HUDEP-2 (cell line): Measurements from ENCODE around the gene TM4SF4.

Experiments
- DNase-seq, 76 experiments: peaks; one replicate each; lab custom pipeline; 2025; ENCODE audit not compliant: unreplicated experiment in 76 of 76; lab: John Stamatoyannopoulos, UW

TM4SF4 gene

DNA sequence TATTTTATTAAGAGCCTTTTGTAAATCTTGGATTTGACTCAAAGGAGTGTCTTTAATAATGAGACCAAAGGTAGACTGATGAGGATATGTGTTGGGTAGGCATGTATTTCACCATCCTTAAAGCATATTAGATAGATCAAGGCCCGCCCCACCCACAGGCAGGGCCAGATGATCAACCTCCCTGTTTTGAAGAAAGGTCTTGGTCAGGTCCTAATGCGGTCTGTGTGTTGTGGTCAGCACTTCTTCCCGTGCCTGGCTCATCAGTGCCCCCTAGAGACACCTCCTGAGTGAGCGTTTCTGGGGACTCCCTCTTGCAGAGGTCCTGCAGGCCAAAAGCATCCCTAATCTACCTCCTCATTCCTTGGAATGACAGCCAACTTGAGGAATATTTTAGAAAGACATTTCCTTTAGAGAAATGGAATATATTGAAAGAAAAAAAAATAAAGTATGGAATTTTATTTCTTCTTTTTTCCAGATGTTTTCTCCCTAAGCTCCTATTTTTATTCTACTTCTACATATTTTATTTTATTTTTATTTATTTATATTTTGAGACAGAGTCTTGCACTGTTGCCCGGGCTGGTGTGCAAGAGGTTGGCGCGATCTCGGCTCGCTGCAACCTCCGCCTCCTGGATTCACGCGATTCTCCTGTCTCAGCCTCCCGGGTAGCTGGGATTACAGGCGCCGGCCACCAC is 6.0 kb downstream of the TM4SF4 start:
- peak in 47 of 76 experiments; percentile 2 to 76 (median 25) for DNase-seq

DNA sequence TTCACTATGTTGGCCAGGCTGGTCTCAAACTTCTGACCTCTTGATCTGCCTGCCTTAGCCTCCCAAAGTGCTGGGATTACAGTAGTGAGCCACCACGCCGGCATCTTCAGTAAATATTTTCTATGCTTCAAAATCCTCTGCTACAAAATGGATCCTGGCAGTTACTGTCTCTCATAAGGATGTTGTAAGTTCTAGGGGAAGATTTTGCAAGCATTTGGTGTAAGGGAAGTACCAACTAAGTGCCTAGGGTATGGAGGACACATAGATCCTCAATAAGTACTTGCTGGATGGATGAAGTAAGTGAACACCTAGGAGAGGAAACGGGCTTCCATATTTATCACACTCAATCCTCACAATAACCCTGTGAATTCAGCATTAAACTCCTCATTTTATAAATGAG is 6.6 kb downstream of the TM4SF4 start:
- DNase-seq, result no peak

DNA sequence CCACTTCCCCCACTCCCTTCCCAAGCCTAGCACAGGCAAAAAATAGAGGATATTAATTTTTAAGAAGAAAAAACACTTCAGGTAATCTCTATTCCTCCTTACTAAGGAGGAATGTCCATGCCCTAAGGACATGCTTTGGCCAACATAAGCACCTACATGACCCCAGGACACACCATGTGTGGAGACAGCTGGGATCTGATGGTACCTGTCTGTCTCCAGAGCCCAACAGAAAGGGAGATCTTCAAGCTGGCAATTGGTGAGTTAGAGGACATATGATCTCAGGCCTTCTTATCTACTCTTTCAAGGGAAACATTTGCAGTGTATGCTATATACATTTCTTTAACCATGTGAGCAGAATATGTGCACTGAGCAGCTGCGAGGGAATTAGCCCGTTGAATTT is 7.0 kb downstream of the TM4SF4 start:
- no peak for DNase-seq

DNA sequence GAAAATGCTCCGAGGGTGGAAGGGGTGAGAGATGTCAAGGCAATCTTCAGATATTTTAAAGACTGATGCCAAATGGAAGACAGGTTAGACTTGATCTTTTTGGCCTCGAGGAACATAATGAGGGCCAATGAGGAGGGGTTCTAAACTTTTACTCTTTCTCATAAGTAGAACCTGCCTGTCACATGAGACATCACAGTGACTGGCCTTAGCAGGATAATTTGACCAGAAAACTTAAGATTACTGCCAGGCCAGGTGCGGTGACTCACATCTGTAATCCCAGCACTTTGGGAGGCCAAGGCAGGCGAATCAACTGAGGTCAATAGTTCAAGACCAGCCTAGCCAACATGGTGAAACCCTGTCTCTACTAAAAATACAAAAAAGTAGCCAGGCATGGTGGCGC is 12.2 kb downstream of the TM4SF4 start:
- no peak for DNase-seq

DNA sequence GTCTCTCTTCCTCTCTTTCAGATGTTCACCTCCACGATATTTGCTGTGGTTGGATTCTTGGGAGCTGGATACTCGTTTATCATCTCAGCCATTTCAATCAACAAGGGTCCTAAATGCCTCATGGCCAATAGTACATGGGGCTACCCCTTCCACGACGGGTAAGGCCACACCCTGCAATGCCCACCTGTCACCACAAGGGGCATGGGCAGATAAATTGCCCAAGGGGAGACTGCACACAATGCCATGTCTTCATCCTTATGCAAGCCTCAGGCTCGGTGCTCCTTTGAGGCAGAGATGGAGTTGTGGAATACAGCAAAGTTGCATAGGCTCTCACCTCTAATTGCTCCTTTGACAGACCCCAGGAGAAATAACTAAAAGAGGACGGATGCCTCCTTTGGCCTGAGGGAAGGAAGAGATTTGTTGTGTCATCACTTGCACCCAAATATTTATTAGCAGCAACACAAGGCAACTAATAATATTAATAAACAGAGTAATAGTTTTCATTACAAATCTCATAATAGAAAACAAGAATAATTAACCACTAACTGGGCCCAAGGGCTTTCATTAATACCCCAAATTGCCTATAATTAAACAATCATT is 13.2 kb downstream of the TM4SF4 start:
- peak in 29 of 76 experiments; percentile 1 to 40 (median 11) for DNase-seq

DNA sequence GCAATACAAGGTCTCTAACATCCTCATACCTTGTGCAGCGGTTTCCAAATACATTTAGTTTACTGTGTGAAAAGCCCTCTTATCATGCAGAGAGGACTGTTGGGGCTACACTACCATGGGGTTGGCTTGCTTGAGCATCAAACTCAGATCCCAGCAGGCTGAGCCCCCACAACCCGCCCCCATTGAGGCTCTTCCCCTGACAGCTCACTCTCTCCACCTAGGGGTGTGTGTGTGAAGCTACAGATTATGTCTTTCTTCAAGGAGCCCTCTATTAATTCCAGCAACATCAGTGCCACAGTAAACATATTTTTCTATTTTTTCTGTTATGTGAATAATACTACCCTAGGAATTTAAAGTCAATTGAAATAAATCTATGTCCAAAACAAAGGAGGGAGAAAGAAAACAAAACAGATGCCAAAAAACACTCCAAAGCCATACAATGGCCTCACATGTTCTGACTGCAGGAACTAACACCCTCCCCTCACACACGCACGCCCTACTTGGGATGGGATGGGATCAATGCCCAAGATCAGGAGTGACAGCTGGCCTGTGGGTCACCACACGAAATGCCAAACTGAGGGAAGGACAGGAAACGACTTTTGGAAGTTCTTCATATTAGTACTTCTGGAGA is 14.7 kb downstream of the TM4SF4 start:
- no peak for DNase-seq

DNA sequence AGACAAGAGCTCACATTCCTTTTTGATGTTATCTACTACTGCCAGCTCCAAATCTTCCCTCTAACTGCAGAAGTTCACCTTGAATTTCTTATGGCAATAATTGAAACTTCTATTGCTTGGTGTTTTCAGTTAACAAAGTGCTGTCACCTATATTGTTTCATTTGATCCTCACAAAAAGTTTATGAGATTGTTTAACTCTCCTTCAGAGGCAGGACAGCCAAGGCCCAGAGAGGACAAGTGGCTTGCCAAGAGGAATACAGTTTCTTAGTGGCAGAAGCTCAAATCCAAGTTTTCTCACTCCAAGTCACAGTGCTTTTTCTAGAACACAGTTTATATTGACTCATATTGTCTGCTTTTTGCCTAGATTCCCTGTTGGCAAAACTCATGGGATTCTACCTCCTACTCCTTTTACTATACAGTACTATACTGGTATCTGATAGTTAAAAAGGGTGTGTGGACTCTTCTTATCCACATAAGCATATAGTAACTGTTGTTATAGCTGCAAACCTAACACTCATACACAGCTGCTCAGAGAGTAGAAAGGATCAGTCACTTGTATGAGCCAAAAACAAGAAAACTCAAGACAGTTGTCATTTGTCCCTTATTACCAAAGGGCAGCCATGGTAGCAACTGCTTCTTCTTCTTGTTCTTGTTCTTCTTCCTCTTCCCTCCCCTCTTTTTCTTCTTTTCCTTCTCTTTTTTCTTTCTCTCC is 15.9 kb downstream of the TM4SF4 start:
- no peak for DNase-seq

DNA sequence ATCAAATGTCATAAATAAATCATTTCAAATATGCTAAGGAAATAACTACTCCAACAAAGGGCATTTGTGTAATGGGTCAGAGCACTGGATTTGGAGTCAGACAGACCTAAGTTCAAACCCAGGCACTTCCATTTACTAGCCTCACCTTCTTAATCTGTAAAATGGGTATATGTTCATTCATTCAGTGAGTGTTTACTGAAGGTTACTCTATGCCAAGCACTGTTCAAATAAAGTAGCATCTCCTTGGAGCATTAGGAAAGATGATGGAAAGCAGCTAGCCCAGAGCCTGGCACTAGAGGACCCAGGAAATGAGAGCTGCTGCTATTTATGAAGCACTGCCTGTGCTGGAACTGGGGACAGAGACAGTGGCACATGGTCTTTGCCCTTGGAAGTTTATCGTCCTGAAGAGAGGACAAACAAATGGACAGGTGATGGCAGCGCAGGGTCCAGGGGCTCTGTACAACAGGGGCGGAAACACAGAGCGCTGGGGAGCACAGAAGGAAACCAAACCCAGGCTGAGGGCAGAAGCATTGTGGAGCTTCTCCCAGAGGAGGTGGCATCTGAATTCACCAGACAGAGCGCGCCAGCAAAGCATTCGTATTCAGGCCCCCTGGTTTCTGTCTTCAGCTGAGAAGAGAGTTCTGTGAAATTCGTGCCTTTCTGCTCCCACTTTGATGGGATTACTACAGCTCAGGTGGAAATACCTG is 19.0 kb downstream of the TM4SF4 start:
- no peak for DNase-seq

DNA sequence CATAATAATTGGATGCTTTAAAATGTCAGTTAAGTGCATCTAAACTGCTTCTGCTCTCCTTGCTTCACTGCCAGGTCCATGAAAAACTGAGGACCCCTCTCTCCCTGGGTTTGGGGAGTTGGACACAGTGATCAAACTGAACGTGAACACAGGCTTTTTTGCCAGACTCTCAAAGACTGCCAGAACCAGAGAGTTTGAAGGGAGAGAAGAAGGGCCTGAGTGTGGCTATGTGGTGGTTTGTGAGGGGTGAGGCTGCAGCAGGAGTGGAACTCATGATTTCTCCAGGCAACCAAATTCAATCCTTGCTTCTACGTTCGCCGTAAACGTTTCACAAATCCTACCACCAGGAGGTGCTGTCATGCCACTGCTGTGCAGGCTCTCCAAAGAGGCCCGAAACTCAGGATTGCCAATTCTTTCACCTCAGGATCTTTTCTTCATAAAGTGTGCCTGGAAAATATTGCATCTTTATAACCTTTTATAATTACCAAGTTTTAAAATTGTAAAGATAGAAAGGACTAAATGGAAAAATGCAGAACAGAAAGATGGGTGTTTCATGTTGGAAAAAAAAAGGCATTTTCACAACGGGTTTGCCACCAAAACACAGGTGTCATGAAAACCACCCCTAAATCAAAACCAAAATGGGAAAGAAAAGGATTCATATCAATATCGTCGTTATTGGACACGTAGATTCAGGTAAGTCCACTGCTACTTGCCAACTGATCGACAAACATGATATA is 19.7 kb downstream of the TM4SF4 start:
- DNase-seq, result peak in 36 of 76 experiments; percentile 2 to 57 (median 16)

DNA sequence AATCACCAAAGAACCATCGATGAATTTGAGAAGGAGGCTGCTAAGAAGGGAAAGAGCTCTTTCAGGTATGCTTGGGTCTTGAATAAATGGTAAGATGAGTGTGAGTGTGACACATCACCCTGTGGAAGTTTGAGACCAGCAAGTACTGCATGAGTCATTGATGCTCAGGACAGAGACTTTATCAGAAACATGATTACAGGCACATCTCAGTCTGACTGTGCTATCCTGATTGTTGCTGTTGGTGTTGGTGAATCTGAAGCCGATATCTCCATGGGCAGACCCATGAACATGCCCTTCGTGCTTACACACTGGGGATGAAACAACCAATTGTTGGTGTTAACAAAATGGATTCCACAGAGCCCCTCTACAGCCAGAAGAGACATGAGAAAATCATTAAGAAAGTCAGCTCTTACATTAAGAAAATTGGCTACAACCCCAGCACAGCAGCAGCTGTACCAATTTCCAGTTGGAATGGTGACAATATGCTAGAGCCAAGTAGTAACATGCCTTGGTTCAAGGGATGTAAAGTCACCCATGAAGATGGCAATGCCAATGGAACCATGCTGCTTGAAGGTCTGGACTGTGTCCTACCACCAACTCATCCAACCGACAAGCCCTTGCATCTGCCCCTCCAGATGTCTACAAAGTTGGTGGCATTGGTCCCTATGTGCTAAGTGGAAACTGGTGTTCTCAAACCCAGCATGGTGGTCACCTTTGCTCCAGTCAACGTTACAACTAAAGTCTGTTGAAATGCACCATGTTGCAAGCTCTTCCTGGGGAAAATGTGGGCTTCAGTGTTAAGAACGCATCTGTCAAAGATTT is 20.5 kb downstream of the TM4SF4 start:
- DNase-seq, result peak in 8 of 76 experiments; percentile 1 to 32 (median 14)

DNA sequence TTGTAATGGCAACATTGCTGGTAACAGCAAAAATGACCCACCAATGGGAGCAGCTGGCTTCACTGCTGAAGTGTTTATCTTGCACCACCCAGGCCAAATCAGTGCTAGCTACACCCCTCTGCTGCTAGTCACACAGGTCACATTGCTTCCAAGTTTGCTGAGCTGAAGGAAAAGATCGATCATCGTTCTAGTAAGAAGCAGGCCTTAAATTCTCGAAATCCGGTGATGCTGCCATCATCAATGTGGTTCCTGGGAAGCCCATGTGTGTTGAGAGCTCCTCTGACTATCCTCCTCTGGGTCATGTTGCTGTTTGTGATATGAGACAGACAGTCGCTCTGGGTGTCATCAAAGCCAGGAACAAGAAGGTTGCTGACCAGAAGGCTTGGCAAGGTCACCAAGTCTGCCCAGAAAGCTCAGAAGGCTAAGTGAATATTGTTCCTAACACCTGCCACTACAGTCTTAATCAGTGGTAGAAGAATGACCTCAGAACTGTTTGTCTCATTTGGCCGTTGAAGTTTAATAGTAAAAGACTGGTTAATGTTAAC is 21.2 kb downstream of the TM4SF4 start:
- DNase-seq, result no peak

DNA sequence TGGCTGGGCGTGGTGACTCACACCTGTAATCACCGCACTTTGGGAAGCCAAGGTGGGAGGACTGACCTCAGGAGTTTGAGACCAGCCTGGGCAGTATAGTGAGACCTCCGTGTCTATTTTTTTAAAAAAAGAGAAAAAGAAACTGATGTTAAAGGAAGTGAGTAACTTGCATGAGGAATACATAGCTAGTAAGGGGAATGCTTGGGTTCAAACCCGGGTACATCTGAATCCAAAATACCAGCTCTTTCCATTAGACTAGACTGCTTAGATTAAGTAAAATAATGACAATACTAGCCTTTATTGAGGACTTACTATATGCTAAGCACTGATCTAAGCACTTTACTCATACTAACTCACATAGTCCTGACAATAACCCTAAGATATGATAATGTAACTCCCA is 22.4 kb downstream of the TM4SF4 start:
- DNase-seq, result no peak

DNA sequence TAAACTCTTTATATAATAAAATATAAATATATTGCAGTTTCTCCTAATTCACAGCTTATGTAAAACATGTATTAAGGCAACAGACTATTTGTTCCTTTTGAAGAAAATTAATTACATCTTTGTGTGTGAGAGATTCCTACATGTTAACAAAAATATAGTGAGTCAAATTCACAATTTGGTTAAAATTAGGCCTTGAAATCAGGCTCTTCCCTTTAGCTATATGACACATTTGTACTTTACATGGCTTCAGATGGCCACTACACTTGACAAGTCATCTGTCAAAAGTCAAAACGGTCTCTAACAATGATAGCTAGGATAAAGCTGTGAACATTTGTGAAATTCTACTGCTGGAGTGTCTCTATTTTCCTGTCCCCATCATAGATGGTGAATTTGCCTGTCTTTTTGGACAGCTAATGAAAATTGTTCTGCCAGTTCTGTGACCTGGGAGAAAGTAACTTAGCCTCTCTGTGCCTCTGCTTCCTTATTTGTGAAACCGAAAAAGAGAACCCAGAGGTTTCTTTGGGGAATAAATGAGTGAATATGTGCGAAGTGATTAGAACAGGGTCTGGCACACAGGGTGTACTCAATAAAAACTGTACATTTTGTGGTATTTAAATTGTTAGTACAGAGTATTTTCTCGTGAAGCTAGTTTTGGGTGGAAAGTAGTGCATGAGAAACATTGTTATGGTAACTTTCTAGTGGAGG is 23.6 kb downstream of the TM4SF4 start:
- no peak for DNase-seq

DNA sequence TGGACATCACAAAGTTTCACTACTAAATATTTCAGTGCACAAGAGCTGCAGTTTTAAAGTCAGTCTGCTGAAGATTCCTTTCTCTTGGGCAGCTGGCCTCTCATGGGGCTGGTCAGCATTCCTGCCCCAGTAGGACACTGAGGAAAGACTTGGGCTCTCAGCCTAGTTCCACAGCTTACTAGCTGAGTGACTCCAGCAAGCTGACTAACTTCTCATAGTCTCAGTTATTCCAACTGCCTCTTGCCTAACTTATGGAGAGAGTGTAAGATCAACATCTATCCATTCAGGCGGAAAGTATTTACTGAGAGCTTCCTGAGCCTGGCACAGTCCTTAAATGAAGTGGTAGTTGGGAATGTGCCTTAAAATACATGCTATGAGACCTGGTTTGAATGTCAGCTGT is 27.0 kb downstream of the TM4SF4 start:
- no peak for DNase-seq

DNA sequence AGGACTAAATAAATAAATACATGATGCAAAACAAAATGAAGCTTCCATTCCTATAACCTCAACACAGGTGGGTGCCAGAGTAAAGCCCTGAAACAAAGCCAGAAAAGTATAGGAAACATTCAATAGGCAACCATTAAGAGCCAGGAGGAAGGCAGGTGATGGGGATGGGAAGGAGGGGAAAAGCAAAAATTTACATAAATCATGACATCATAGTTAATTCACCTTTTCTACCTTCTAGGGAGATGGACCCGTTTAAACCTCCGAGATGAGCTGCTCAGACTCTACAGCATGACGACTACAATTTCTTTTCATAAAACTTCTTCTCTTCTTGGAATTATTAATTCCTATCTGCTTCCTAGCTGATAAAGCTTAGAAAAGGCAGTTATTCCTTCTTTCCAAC is 27.9 kb downstream of the TM4SF4 start:
- DNase-seq, result no peak

DNA sequence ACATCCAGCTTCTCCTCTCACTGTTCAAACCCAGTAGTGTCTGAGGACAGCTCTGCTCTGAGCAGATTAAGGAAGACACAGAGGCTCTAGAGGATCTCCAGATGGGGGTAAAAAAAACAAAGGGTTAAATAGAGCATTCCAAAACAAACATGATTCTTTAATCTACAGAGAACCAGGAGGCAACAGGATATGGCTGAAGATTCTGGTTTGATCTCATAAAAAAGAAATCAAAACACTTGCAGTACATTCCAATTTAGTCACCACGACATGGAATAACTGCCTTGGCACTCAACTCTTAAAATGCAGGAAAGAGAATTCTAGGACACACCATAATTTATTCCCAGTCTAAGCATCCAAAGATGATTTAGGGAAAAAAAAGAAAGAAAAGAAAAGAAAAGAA is 32.0 kb downstream of the TM4SF4 start:
- no peak for DNase-seq

DNA sequence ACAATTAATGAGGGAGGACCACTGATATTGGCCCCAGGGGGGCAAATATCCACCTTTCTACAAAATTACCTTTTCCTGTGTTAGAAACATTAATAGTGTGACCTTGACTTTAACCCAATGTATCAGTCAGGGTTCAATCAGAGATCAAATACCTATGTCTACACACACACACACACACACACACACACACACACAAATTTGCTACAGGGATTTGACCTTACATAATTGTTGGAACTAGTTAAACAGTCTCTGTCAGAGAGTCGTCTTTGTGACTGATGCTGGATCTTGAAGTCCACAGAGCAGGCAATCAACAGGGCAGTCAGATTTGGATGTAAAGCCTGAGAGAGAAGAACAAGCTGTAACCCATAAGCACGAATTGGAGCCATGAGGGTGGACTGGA is 32.5 kb downstream of the TM4SF4 start:
- DNase-seq, result no peak

DNA sequence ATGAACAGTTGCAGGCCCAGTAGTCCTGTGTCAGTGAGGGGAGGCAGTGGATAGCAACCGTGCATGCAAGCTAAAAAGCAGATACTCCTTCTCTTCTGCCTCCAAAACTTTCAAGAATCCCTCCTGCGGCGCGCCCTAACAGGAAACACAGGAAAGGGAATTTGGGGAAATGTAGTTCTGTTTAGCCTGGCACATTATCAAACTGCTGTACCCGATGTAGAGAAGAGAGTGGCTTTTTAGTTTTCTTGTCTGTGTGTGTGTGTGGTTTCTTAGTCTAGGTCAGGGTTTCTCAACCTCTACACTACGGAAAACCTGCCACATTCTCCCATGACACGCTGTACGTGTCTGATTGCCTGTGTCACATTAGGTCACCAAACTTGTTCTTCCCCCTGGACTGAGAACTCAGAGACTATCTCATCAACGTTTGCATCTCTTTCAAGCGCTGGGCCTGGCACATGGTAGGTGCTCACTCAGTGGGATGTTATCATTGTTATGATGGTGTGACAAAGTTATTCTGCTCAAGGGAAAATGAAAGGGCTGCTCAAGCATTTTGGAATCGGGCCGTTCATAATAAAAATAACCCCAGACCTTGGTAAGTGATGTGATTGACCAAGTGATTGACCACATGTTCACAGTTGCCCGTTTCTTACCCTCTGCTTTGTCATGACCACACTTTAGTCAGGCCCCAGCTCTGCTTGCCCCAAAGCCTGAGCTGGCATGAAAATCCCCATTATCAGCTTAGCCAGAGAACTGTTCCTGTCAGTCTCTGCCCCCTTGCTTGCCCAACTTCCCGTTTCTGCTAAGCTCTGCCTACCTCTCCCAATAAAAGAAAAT is 33.2 kb downstream of the TM4SF4 start:
- peak in 23 of 76 experiments; percentile 2 to 38 (median 15) for DNase-seq
